Activated naive CD4-positive, alpha-beta T cell treated with anti-CD3 and anti-CD28 coated beads, Interleukin-2, amount 50 U/mL, for 24 hours (primary cell): Measurements from ENCODE around the gene SMIM44.
"Not testable (repeated sequence)": the region's sequence is repeated elsewhere in the genome, so short reads cannot be mapped to it uniquely, and the experiment has no call there.

ENCODE experiments used
- H3K27ac Mint-ChIP-seq: one replicate; pipeline ENCODE4 v1.8.0; 2021; ENCODE audit warnings: mild to moderate bottlenecking, mixed read lengths
- H3K27me3 Mint-ChIP-seq: one replicate; pipeline ENCODE4 v1.8.0; 2021; ENCODE audit warnings: mixed read lengths
- H3K36me3 Mint-ChIP-seq: one replicate; pipeline ENCODE4 v1.8.0; 2021; ENCODE audit warnings: mixed read lengths
- H3K4me1 Mint-ChIP-seq: one replicate; pipeline ENCODE4 v1.8.0; 2021; ENCODE audit warnings: mixed read lengths
- H3K4me3 Mint-ChIP-seq: one replicate; pipeline ENCODE4 v1.8.0; 2021; ENCODE audit warnings: mild to moderate bottlenecking, mixed read lengths
- H3K9me3 Mint-ChIP-seq: one replicate; pipeline ENCODE4 v1.8.0; 2021; ENCODE audit warnings: mixed read lengths

SMIM44 gene

GRCh38 chr19:3483226-3483628 lies at the start of gene SMIM44:
Gene SMIM44 (minus strand): TSS chr19:3483441. CDS start chr19:3483403, 38 bp downstream.
- Mint-ChIP-seq H3K9me3 (no peaks in the 10 kb centered on the region), H3K4me1 (peaks cover 6% of the 10 kb centered on the region), H3K27ac (peak within 1 kb of the TSS; percentile 8), H3K4me3 (no peak within 1 kb of the TSS), H3K27me3 (no peaks in the 10 kb centered on the region), H3K36me3 (peaks cover 3% of the 10 kb centered on the region)

DNA sequence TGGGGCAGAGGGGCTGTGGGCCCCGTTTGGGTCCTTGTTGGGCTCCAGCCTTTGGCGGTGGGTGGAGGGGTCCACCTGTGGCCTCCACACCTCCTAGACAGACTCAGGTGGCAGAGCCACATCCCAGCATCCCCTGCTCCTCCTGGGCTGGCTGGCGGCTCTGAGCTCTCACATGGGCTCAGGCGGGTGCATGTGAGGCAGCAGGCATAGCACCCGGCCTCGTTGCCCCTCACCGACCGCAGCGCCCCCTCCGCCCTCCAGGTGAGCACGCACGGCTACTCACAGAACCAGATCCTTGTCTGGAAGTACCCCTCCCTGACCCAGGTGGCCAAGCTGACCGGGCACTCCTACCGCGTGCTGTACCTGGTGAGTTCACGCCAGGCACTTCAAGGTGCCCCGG lies 49.8 kb upstream of the SMIM44 start:
- Mint-ChIP-seq H3K36me3 (peaks cover 3% of the 10 kb centered on the region), H3K27me3 (no peaks in the 10 kb centered on the region), H3K4me1 (no peaks in the 10 kb centered on the region), H3K4me3 (no peak overlapping the region), H3K9me3 (no peaks in the 10 kb centered on the region), H3K27ac (no peak overlapping the region)

GRCh38 chr19:3532154-3532786 lies 49.0 kb upstream of the SMIM44 start:
- H3K4me1 Mint-ChIP-seq, result no peaks in the 10 kb centered on the region

GRCh38 chr19:3531716-3532115 lies 48.5 kb upstream of the SMIM44 start:
- Mint-ChIP-seq H3K36me3 (peaks cover 4% of the 10 kb centered on the region), H3K4me3 (no peak overlapping the region), H3K9me3 (no peaks in the 10 kb centered on the region), H3K4me1 (no peaks in the 10 kb centered on the region), H3K27me3 (no peaks in the 10 kb centered on the region), H3K27ac (no peak overlapping the region)

More at GRCh38 chr19:3532154-3532786, 49.0 kb upstream of the SMIM44 start:
- Mint-ChIP-seq H3K9me3 (no peaks in the 10 kb centered on the region), H3K36me3 (peaks cover 3% of the 10 kb centered on the region), H3K27me3 (no peaks in the 10 kb centered on the region), H3K27ac (no peak overlapping the region), H3K4me3 (no peak overlapping the region)

DNA sequence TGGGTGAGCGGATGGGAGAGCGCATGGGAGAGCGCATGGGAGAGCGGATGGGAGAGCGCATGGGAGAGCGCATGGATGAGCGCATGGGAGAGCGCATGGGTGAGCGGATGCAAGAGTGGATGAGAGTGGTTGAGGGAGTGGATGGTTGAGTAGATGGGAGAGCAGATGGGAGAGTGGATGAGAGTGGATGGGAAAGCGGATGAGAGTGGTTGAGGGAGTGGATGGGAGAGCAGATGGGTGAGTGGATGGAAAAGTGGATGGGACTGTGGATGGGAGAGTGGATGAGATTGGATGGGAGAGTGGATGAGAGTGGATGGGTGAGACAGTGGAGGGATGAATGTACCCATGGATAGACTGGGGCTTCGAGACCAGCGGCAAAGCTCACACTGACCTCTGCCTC lies 47.1 kb upstream of the SMIM44 start:
- Mint-ChIP-seq H3K9me3 (no peaks in the 10 kb centered on the region), H3K27me3 (no peaks in the 10 kb centered on the region), H3K4me3 (no peak overlapping the region), H3K36me3 (peaks cover 4% of the 10 kb centered on the region), H3K4me1 (no peaks in the 10 kb centered on the region), H3K27ac (no peak overlapping the region)

- not testable (repeated sequence) for H3K27me3 Mint-ChIP-seq, H3K27ac Mint-ChIP-seq
Measured at GRCh38 chr19:3529299-3529698, 46.1 kb upstream of the SMIM44 start.

GRCh38 chr19:3528539-3529211 lies 45.4 kb upstream of the SMIM44 start:
- H3K27ac Mint-ChIP-seq, result no peak overlapping the region
- no peak overlapping the region for H3K4me3 Mint-ChIP-seq
- H3K27me3 Mint-ChIP-seq, result no peaks in the 10 kb centered on the region

More at GRCh38 chr19:3529299-3529698, 46.1 kb upstream of the SMIM44 start:
- not testable (repeated sequence) for H3K4me1 Mint-ChIP-seq, H3K36me3 Mint-ChIP-seq, H3K4me3 Mint-ChIP-seq, H3K9me3 Mint-ChIP-seq

GRCh38 chr19:3528080-3528479 lies 44.8 kb upstream of the SMIM44 start:
- Mint-ChIP-seq H3K4me1 (no peaks in the 10 kb centered on the region), H3K27me3 (no peaks in the 10 kb centered on the region), H3K9me3 (no peaks in the 10 kb centered on the region), H3K36me3 (peaks cover 4% of the 10 kb centered on the region), H3K27ac (no peak overlapping the region), H3K4me3 (no peak overlapping the region)

More at GRCh38 chr19:3528539-3529211, 45.4 kb upstream of the SMIM44 start:
- H3K36me3 Mint-ChIP-seq, result peaks cover 4% of the 10 kb centered on the region
- no peaks in the 10 kb centered on the region for H3K9me3 Mint-ChIP-seq
- H3K4me1 Mint-ChIP-seq, result no peaks in the 10 kb centered on the region

DNA sequence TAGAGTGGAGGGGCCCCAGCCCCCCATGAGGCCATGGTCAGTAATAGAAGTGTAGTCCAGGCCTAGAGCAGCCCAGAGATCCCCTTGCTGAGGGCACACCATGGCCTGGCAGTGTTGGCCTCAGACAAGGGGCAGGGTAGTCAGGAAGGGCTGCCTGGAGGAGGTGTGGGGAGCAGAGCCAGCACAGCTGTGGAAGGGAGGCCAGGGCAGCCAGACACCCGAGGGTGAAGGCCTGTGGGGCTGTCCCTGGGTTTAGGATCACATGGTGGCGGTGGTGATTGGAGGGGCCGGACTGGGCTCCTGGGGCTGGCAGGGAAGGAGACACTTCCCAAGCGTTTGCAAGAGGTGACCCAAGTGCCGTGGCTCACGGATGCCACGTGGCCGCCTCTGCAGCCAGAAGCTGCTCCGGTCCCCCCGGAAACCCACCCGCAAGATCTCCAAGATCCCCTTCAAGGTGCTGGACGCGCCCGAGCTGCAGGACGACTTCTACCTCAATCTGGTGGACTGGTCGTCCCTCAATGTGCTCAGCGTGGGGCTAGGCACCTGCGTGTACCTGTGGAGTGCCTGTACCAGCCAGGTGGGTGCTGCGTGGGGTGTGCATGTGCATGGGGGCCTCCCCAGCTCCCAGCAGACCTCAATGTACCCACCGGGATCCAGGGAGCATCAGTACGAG lies 44.1 kb upstream of the SMIM44 start:
- Mint-ChIP-seq H3K4me3 (no peak overlapping the region), H3K27ac (no peak overlapping the region), H3K27me3 (no peaks in the 10 kb centered on the region), H3K9me3 (no peaks in the 10 kb centered on the region), H3K4me1 (no peaks in the 10 kb centered on the region), H3K36me3 (peaks cover 4% of the 10 kb centered on the region)

- no peaks in the 10 kb centered on the region for H3K9me3 Mint-ChIP-seq
- H3K4me1 Mint-ChIP-seq, result no peaks in the 10 kb centered on the region
- peaks cover 4% of the 10 kb centered on the region for H3K36me3 Mint-ChIP-seq
- H3K27me3 Mint-ChIP-seq, result no peaks in the 10 kb centered on the region
- no peak overlapping the region for H3K4me3 Mint-ChIP-seq
- no peak overlapping the region for H3K27ac Mint-ChIP-seq
Measured at GRCh38 chr19:3526507-3527237, 43.4 kb upstream of the SMIM44 start.

GRCh38 chr19:3524904-3525451 lies 41.7 kb upstream of the SMIM44 start:
- Mint-ChIP-seq H3K27me3 (no peaks in the 10 kb centered on the region), H3K9me3 (no peaks in the 10 kb centered on the region), H3K36me3 (peaks cover 4% of the 10 kb centered on the region), H3K27ac (no peak overlapping the region), H3K4me1 (peaks cover 6% of the 10 kb centered on the region), H3K4me3 (no peak overlapping the region)

GRCh38 chr19:3524078-3524842 lies 41.0 kb upstream of the SMIM44 start:
- Mint-ChIP-seq H3K36me3 (peaks cover 4% of the 10 kb centered on the region), H3K4me1 (peaks cover 6% of the 10 kb centered on the region), H3K27me3 (no peaks in the 10 kb centered on the region), H3K27ac (no peak overlapping the region), H3K4me3 (no peak overlapping the region), H3K9me3 (no peaks in the 10 kb centered on the region)

- peaks cover 6% of the 10 kb centered on the region for H3K4me1 Mint-ChIP-seq
Measured at GRCh38 chr19:3523361-3524077, 40.3 kb upstream of the SMIM44 start.

More at GRCh38 chr19:3523361-3524077, 40.3 kb upstream of the SMIM44 start:
- Mint-ChIP-seq H3K27ac (no peak overlapping the region), H3K4me3 (no peak overlapping the region), H3K9me3 (no peaks in the 10 kb centered on the region), H3K36me3 (peaks cover 4% of the 10 kb centered on the region), H3K27me3 (no peaks in the 10 kb centered on the region)
